H1 (cell line): ENCODE results near the gene HAVCR2. TPM values are rescaled to one million over a fixed set of nuclear protein-coding genes. Genes with fewer than 3 reads are reported as not detected.

Source experiments
- CTCF ChIA-PET: fragments of 300-600 bp; sonication (Branson Sonifier 250); formaldehyde crosslinking; loops from one replicate; lab custom pipeline; 2021; ENCODE audit not compliant: partially characterized antibody; lab: Charles Lee
- POLR2A ChIA-PET: fragments of 300-600 bp; sonication (Branson Sonifier 250); formaldehyde crosslinking; loops from one replicate; lab custom pipeline; 2021; ENCODE audit warnings: inconsistent platforms; ENCODE audit not compliant: partially characterized antibody; lab: Charles Lee
- DNase-seq, 2 experiments: peaks; one replicate each; pipeline versions ENCODE4 v3.0.0 to v3.0.0-alpha.2; 2010 to 2022; ENCODE audit warnings: low spot score in 2 of 2, low read depth in 1 of 2, mixed read lengths in 1 of 2
- FAIRE-seq: peaks from 2 replicates; lab custom pipeline; 2011; peaks lifted over from hg19 to GRCh38; lab: Jason Lieb, UNC
- H2AFZ ChIP-seq: 2 replicates; pipeline ENCODE4 v1.8.1; 2012; ENCODE audit warnings: low read length, inconsistent platforms
- H2AK5ac ChIP-seq: 2 replicates; pipeline ENCODE4 v1.6.1; 2013; ENCODE audit warnings: low read depth, low read length
- H2BK120ac ChIP-seq: replicated peaks from 2 replicates; pipeline ENCODE3; 2013; ENCODE audit warnings: low read depth, low read length, inconsistent platforms
- H2BK12ac ChIP-seq: 2 replicates; pipeline ENCODE4 v1.6.1; 2013; ENCODE audit warnings: low read depth, low read length
- H2BK15ac ChIP-seq: 2 replicates; pipeline ENCODE4 v1.6.1; 2013; ENCODE audit warnings: low read length
- H2BK20ac ChIP-seq: 2 replicates; pipeline ENCODE4 v1.6.1; 2013; ENCODE audit warnings: low read length
- H2BK5ac ChIP-seq: 2 replicates; pipeline ENCODE4 v1.6.1; 2013; ENCODE audit warnings: low read depth, low read length
- H3K14ac ChIP-seq: 2 replicates; pipeline ENCODE4 v1.6.1; 2013; ENCODE audit warnings: inconsistent platforms; ENCODE audit not compliant: insufficient read length
- H3K18ac ChIP-seq: 2 replicates; pipeline ENCODE4 v1.6.1; 2013; ENCODE audit warnings: low read length; ENCODE audit errors: extremely low read depth
- H3K23ac ChIP-seq: 2 replicates; pipeline ENCODE4 v1.6.1; 2013; ENCODE audit warnings: inconsistent platforms; ENCODE audit not compliant: insufficient read length
- H3K23me2 ChIP-seq: 2 replicates; pipeline ENCODE4 v1.6.1; 2013; ENCODE audit warnings: low read depth, low read length
- H3K27ac ChIP-seq: 2 replicates; pipeline ENCODE4 v1.6.1; 2011; ENCODE audit warnings: low read depth, low read length, inconsistent platforms
- H3K27me3 ChIP-seq, 4 experiments: replicated peaks in 1 of 4; 1 replicate in 1 of 4; 2 replicates in 3 of 4; pipeline versions ENCODE4 v1.6.1 to v1.8.1; 2011 to 2013; ENCODE audit warnings: low read length in 3 of 4, mild to moderate bottlenecking in 3 of 4, inconsistent platforms in 2 of 4, mixed read lengths in 2 of 4, moderate library complexity in 1 of 4; ENCODE audit not compliant: control insufficient read depth in 3 of 4, insufficient read depth in 3 of 4; ENCODE audit errors: extremely low read depth in 1 of 4
- H3K36me3 ChIP-seq, 4 experiments: 2 replicates each; pipeline versions ENCODE4 v1.6.1 to v1.8.1; 2011 to 2013; ENCODE audit warnings: mild to moderate bottlenecking in 4 of 4, low read length in 3 of 4, moderate library complexity in 2 of 4, control low read depth in 1 of 4, inconsistent platforms in 1 of 4; ENCODE audit not compliant: insufficient read depth in 4 of 4, control insufficient read depth in 2 of 4
- H3K4ac ChIP-seq: replicated peaks from 2 replicates; pipeline ENCODE3; 2013; ENCODE audit warnings: low read length, low read depth, mixed read lengths, inconsistent platforms; ENCODE audit not compliant: insufficient read length
- H3K4me1 ChIP-seq, 4 experiments: replicated peaks in 1 of 4; 1 replicate in 1 of 4; 2 replicates in 3 of 4; pipeline versions ENCODE4 v1.6.1 to v1.8.1; 2011 to 2013; ENCODE audit warnings: low read length in 3 of 4, inconsistent platforms in 2 of 4, mixed read lengths in 1 of 4; ENCODE audit not compliant: insufficient read depth in 4 of 4, control insufficient read depth in 3 of 4
- H3K4me2 ChIP-seq, 2 experiments: 2 replicates each; pipeline versions ENCODE4 v1.6.1 to v1.8.1; 2011 to 2013; ENCODE audit warnings: low read depth in 2 of 2, low read length in 2 of 2, control low read depth in 1 of 2, inconsistent platforms in 1 of 2, mild to moderate bottlenecking in 1 of 2; ENCODE audit not compliant: insufficient read depth in 1 of 2
- H3K4me3 ChIP-seq, 4 experiments: fragments of 200-600, 300-600 bp in 1 of 4; sonication (generic), shearing (Covaris generic), sonication (Bioruptor Twin) in 1 of 4; 2 replicates each; pipeline versions ENCODE4 v1.5.1 to v1.8.1; 2011 to 2016; ENCODE audit warnings: low read length in 4 of 4, low read depth in 3 of 4, control low read depth in 2 of 4, inconsistent platforms in 2 of 4, mild to moderate bottlenecking in 2 of 4, mixed read lengths in 1 of 4, moderate library complexity in 1 of 4; ENCODE audit not compliant: insufficient read depth in 2 of 4; ENCODE audit errors: extremely low read depth in 1 of 4
- H3K56ac ChIP-seq: replicated peaks from 2 replicates; pipeline ENCODE3; 2013; ENCODE audit warnings: low read depth, mild to moderate bottlenecking, mixed read lengths, low read length, inconsistent platforms; ENCODE audit not compliant: insufficient read length
- H3K79me1 ChIP-seq: 2 replicates; pipeline ENCODE4 v1.6.1; 2013; ENCODE audit warnings: low read depth, low read length, control low read depth
- H3K79me2 ChIP-seq, 2 experiments: 2 replicates each; pipeline versions ENCODE4 v1.6.1 to v1.8.1; 2012 to 2013; ENCODE audit warnings: low read length in 2 of 2, mild to moderate bottlenecking in 2 of 2, inconsistent platforms in 1 of 2; ENCODE audit not compliant: insufficient read depth in 2 of 2, control insufficient read depth in 1 of 2
- H3K9ac ChIP-seq, 4 experiments: replicated peaks in 1 of 4; 1 replicate in 1 of 4; 2 replicates in 3 of 4; pipeline versions ENCODE4 v1.6.1 to v1.8.1; 2011 to 2013; ENCODE audit warnings: low read depth in 3 of 4, low read length in 3 of 4, control low read depth in 2 of 4, mild to moderate bottlenecking in 2 of 4, moderate library complexity in 2 of 4, inconsistent platforms in 1 of 4; ENCODE audit errors: extremely low read depth in 1 of 4
- H3K9me3 ChIP-seq, 2 experiments: 2 replicates each; pipeline versions ENCODE4 v1.6.1 to v1.8.1; 2012 to 2013; ENCODE audit warnings: mild to moderate bottlenecking in 2 of 2, moderate library complexity in 2 of 2, control low read depth in 1 of 2, inconsistent platforms in 1 of 2, low read depth in 1 of 2, low read length in 1 of 2, mixed read lengths in 1 of 2; ENCODE audit not compliant: insufficient read depth in 2 of 2
- H4K20me1 ChIP-seq, 2 experiments: replicated peaks in 1 of 2; 2 replicates each; pipeline versions ENCODE3 to v1.8.1; 2011 to 2013; ENCODE audit warnings: inconsistent platforms in 2 of 2, low read length in 2 of 2, mild to moderate bottlenecking in 1 of 2; ENCODE audit not compliant: insufficient read depth in 2 of 2, control insufficient read depth in 1 of 2
- H4K5ac ChIP-seq: 2 replicates; pipeline ENCODE4 v1.6.1; 2013; ENCODE audit warnings: low read length, low read depth, mixed read lengths, inconsistent platforms; ENCODE audit not compliant: insufficient read length
- H4K8ac ChIP-seq: 2 replicates; pipeline ENCODE4 v1.8.0; 2013; ENCODE audit warnings: mild to moderate bottlenecking, moderate library complexity, low read length, inconsistent platforms; ENCODE audit not compliant: insufficient read depth; ENCODE audit errors: extremely low read depth
- H4K91ac ChIP-seq: replicated peaks from 2 replicates; pipeline ENCODE3; 2013; ENCODE audit warnings: low read length, mixed read lengths, inconsistent platforms; ENCODE audit not compliant: insufficient read length
- ASH2L ChIP-seq: fragments of 200-600, 300-600 bp; sonication (generic); IDR thresholded peaks from one replicate; pipeline ENCODE4 v1.7.1; 2017; ENCODE audit warnings: low read length
- BCL11A ChIP-seq, 2 experiments: IDR thresholded peaks; one replicate each; pipeline ENCODE4 v1.6.1; 2011; ENCODE audit warnings: low read depth in 2 of 2, low read length in 2 of 2, mild to moderate bottlenecking in 2 of 2
- CEBPB ChIP-seq: IDR thresholded peaks from 2 replicates; pipeline ENCODE4 v1.6.1; 2012; ENCODE audit warnings: low read depth, low read length
- GABPA ChIP-seq: IDR thresholded peaks from 2 replicates; pipeline ENCODE4 v1.6.1; 2011; ENCODE audit warnings: mild to moderate bottlenecking, low read length, moderate library complexity, borderline replicate concordance; ENCODE audit not compliant: insufficient read depth
- NRF1 ChIP-seq: IDR thresholded peaks from 2 replicates; pipeline ENCODE4 v1.6.1; 2011; ENCODE audit warnings: mild to moderate bottlenecking, low read depth, low read length, improper control_type of control experiment
- RAD21 ChIP-seq, 2 experiments: IDR thresholded peaks in 1 of 2; conservative IDR thresholded peaks in 1 of 2; 2 replicates each; pipeline ENCODE4 v1.6.1; 2011; ENCODE audit warnings: low read depth in 2 of 2, low read length in 2 of 2, improper control_type of control experiment in 1 of 2, inconsistent platforms in 1 of 2, mild to moderate bottlenecking in 1 of 2, moderate library complexity in 1 of 2
- TCF12 ChIP-seq: IDR thresholded peaks from 2 replicates; pipeline ENCODE4 v1.6.1; 2011; ENCODE audit warnings: low read depth, mild to moderate bottlenecking, low read length
- TEAD4 ChIP-seq: IDR thresholded peaks from 2 replicates; pipeline ENCODE4 v1.6.1; 2012; ENCODE audit warnings: low read depth, low read length, inconsistent platforms, mixed read lengths
- WGBS, 2 experiments: shearing (Covaris generic) in 1 of 2; methylation state at CpG; one replicate each; pipeline versions ENCODE4 v1.1.6 to v1.1.7; 2013 to 2015; ENCODE audit warnings: low lambda C conversion rate in 2 of 2, mixed read lengths in 2 of 2, inconsistent platforms in 1 of 2, low coverage in 1 of 2, missing lambda C conversion rate in 1 of 2; ENCODE audit not compliant: insufficient replicate concordance in 2 of 2, insufficient coverage in 1 of 2, insufficient read length in 1 of 2; ENCODE audit errors: extremely low coverage in 1 of 2, missing lambda C conversion rate in 1 of 2; 5-methylcytosine and 5-hydroxymethylcytosine counted together
- polyA plus RNA-seq, 7 experiments: library from polyadenylated mRNA; depleted of rRNA in 3 of 7; stranded (reverse) in 5 of 7; unstranded in 2 of 7; fragments of >200 nt in 5 of 7; fragments of 200-250 nt in 2 of 7; gene quantifications; 1 replicate in 5 of 7; 2 replicates in 1 of 7; 4 replicates in 1 of 7; pipeline versions ENCODE4 v1.2.1 to v1.2.3, GENCODE V29; 2011 to 2013; ENCODE audit warnings: missing spikeins in 2 of 7, mixed read lengths in 2 of 7
- total RNA-seq: library from RNA; stranded (reverse); fragmentation: NEBNext Ultra II Directional; extraction: Animal tissue kit (Norgen Biotek cat#: 25700); gene quantifications from 2 replicates; pipeline ENCODE4 v1.2.1, GENCODE V29; 2021
- TF ChIP-seq, protein P1 (sequence below): IDR thresholded peaks from 2 replicates; pipeline ENCODE4 v1.6.1; 2012; ENCODE audit warnings: inconsistent platforms

The HAVCR2 gene
- total and polyA plus RNA-seq, 2 of the 8 experiments (the other 6 are each of a cell fraction or from before 2014, with no cell fraction given), result 0.03 TPM; not detected in 1

DNA sequence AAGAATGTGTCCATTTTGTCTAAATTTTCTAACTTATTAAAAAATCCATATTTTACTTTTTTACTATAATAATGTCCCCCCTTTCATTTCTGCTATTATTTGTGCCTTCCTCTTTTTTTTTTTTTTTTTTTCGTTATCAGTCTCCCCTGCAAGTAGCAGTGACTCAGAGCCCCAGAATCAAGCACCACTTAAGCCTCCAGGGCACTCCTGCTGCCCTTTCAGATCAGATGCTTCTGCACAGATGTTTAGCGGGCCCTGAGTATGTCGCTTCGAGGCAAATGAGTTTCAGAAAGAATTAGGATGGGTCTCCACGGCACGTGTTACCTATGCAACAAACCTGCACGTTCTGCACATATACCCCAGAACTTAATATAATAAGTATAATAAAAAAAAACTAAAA lies 22.1 kb upstream of the HAVCR2 start:
- FAIRE-seq, result no peak

More for the DNA sequence above, 22.1 kb upstream of the HAVCR2 start:
- Histone ChIP-seq H3K14ac (no peak overlapping the region), H3K4me1 (no peaks in the 10 kb centered on the region), H3K79me1 (no peaks in the 10 kb centered on the region), H3K9ac (no peak overlapping the region), H3K23me2 (no peaks in the 10 kb centered on the region), H3K56ac (no peak overlapping the region), H4K20me1 (no peaks in the 10 kb centered on the region), H3K79me2 (no peaks in the 10 kb centered on the region), H2BK15ac (no peak overlapping the region), H3K18ac (no peak overlapping the region), H2AFZ (no peak overlapping the region), H4K91ac (no peak overlapping the region), H3K27me3 (no peaks in the 10 kb centered on the region), H4K8ac (no peak overlapping the region), H3K9me3 (no peaks in the 10 kb centered on the region), H2BK5ac (no peak overlapping the region), H2BK12ac (no peak overlapping the region), H3K23ac (no peak overlapping the region), H4K5ac (no peak overlapping the region), H3K4ac (no peak overlapping the region), H3K4me2 (no peak overlapping the region), H2BK20ac (no peak overlapping the region), H3K27ac (no peak overlapping the region), H3K36me3 (no peaks in the 10 kb centered on the region), H3K4me3 (no peak overlapping the region), H2AK5ac (no peak overlapping the region), H2BK120ac (no peak overlapping the region)
- DNase-seq, result no peak
- POLR2A ChIA-PET, result interaction anchor here (3.9 kb wide), 1 partner anchor 11 kb away, joined by 9 read pairs; the partner anchor contains the start of gene MED7
- TF ChIP-seq, protein P1, sequence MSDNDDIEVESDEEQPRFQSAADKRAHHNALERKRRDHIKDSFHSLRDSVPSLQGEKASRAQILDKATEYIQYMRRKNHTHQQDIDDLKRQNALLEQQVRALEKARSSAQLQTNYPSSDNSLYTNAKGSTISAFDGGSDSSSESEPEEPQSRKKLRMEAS, result no peak
- TF ChIP-seq RAD21 (IDR thresholded peaks at IDR 0.05 in 1 of 2, conservative IDR thresholded peaks at IDR 0.05 in 1 of 2; ENCODE audit: low read depth in 2 of 2, low read length in 2 of 2) (no peak), TEAD4 (no peak), NRF1 (no peak), TCF12 (no peak), BCL11A (IDR thresholded peaks at IDR 0.05; ENCODE audit: low read depth in 2 of 2, low read length in 2 of 2) (no peak), GABPA (no peak), ASH2L (no peak), CEBPB (no peak)
- WGBS, 2 experiments, result 88% methylated on average over 6 of the region's 7 CpGs; no CpG with 5 or more reads in 1 of the 2 experiments
- CTCF ChIA-PET, result interaction anchor here (0.6 to 2.7 kb wide), 10 partner anchors 11 to 1428 kb away, joined by 3 to 15 read pairs (median 3); partner anchors contain the start of gene MED7
